ENCODE data around the gene PCED1A. TPM values are rescaled to one million over a fixed set of nuclear protein-coding genes. Genes with fewer than 3 reads are reported as not detected.
A peak's percentile ranks its signal among the peaks of the same experiment; 100 is the strongest.

Gene PCED1A
- total and polyA plus RNA-seq, 4 donors: 6.8 to 13.4 (median 13.0) TPM

- peaks cover 3 to 9% (median 4%) of the 10 kb centered on the region in 4 donors for H3K9me3 ChIP-seq (ENCODE audit: control insufficient read depth in 4 of 4, low read length in 3 of 4)
- no peak within 1 kb of the TSS for H3K9ac ChIP-seq (ENCODE audit: low read depth in 1 of 2, low read length in 2 of 2)
- 5% methylated on average over 52 of the region's 52 CpGs for WGBS
- H3K4me1 ChIP-seq (ENCODE audit: control insufficient read depth in 4 of 4, insufficient read depth in 4 of 4, low read length in 3 of 4): peaks cover 2 to 8% (median 4%) of the 10 kb centered on the region in 4 donors
- peak within 1 kb of the TSS in 2 of 3 donors; percentile 14 to 36 for H3K4me3 ChIP-seq (ENCODE audit: low read depth in 1 of 3, low read length in 3 of 3)
- TF ChIP-seq RXRA (IDR thresholded peaks at IDR 0.05) (no peak), CTCF (IDR thresholded peaks at IDR 0.05; ENCODE audit: low read depth, low read length, missing input control) (no peak), YY1 (IDR thresholded peaks at IDR 0.05) (no peak), MAX (IDR thresholded peaks at IDR 0.05) (no peak), EGR1 (IDR thresholded peaks at IDR 0.05; ENCODE audit: low read depth in 2 of 2) (no peak)
- H3K27ac ChIP-seq (ENCODE audit: low read depth in 1 of 2, low read length in 2 of 2): no peak within 1 kb of the TSS
- H3K27me3 ChIP-seq (ENCODE audit: control insufficient read depth in 4 of 4, insufficient read depth in 4 of 4, low read length in 3 of 4): peaks cover 4 to 14% (median 9%) of the 10 kb centered on the region in 4 donors
- DNase-seq (ENCODE audit: low spot score): no peak
- H3K36me3 ChIP-seq (ENCODE audit: control insufficient read depth in 4 of 4, insufficient read depth in 3 of 4, low read depth in 1 of 4, low read length in 3 of 4): peaks cover 0 to 2% (median 0%) of the 10 kb centered on the region in 4 donors
Observed at GRCh38 chr20:2800521-2801285, 39.8 kb downstream of the PCED1A start, which contains the start of gene CPXM1. TSS of gene CPXM1 (minus strand) at chr20:2800627. CDS start at chr20:2800572, 55 bp downstream.

- no peak for TF ChIP-seq GABPA (IDR thresholded peaks at IDR 0.05 in 1 of 2, conservative IDR thresholded peaks at IDR 0.05 in 1 of 2)
- TF ChIP-seq MAX (IDR thresholded peaks at IDR 0.05): no peak
- no peak for TF ChIP-seq SP1 (IDR thresholded peaks at IDR 0.05)
- no peak for TF ChIP-seq YY1 (IDR thresholded peaks at IDR 0.05)
- TF ChIP-seq RAD21 (IDR thresholded peaks at IDR 0.05): no peak
- TF ChIP-seq TAF1 (conservative IDR thresholded peaks at IDR 0.05): no peak
- no peak for TF ChIP-seq HNF4G (IDR thresholded peaks at IDR 0.05)
- TF ChIP-seq CTCF (IDR thresholded peaks at IDR 0.05; ENCODE audit: low read depth, low read length, missing input control): no peak
- TF ChIP-seq EGR1 (IDR thresholded peaks at IDR 0.05; ENCODE audit: low read depth in 2 of 2): no peak
- TF ChIP-seq FOXA1 (IDR thresholded peaks at IDR 0.05): no peak
- TF ChIP-seq REST (IDR thresholded peaks at IDR 0.05): no peak
- H3K9me3 ChIP-seq (ENCODE audit: control insufficient read depth in 4 of 4, low read length in 3 of 4): peaks cover 3 to 9% (median 4%) of the 10 kb centered on the region in 4 donors
- no peak overlapping the region for H3K27ac ChIP-seq (ENCODE audit: low read depth in 1 of 2, low read length in 2 of 2)
- WGBS: 5% methylated on average over 61 of the region's 61 CpGs
- H3K4me3 ChIP-seq (ENCODE audit: low read depth in 1 of 3, low read length in 3 of 3): peak overlapping the region in 2 of 3 donors; percentile 14 to 36
- H3K36me3 ChIP-seq (ENCODE audit: control insufficient read depth in 4 of 4, insufficient read depth in 3 of 4, low read depth in 1 of 4, low read length in 3 of 4): peaks cover 0 to 2% (median 0%) of the 10 kb centered on the region in 4 donors
- H3K9ac ChIP-seq (ENCODE audit: low read depth in 1 of 2, low read length in 2 of 2): no peak overlapping the region
- peaks cover 0 to 8% (median 4%) of the 10 kb centered on the region in 4 donors for H3K4me1 ChIP-seq (ENCODE audit: control insufficient read depth in 4 of 4, insufficient read depth in 4 of 4, low read length in 3 of 4)
- DNase-seq (ENCODE audit: low spot score): no peak
- H3K27me3 ChIP-seq (ENCODE audit: control insufficient read depth in 4 of 4, insufficient read depth in 4 of 4, low read length in 3 of 4): peaks cover 4 to 14% (median 8%) of the 10 kb centered on the region in 4 donors
Observed at GRCh38 chr20:2799688-2800520, 40.6 kb downstream of the PCED1A start.

Measured in liver (tissue), 9 donors.